CD14-positive monocyte (primary cell): Measurements from ENCODE around the gene MOXD1. TPM values are rescaled to one million over a fixed set of nuclear protein-coding genes. Genes with fewer than 3 reads are reported as not detected.

Source experiments
- DNase-seq, 3 donors: peaks; one replicate each; pipeline ENCODE4 v3.0.0-alpha.2; 2011 to 2022
- H2AFZ ChIP-seq: 2 replicates; pipeline ENCODE4 v1.6.0; 2012; ENCODE audit warnings: mild to moderate bottlenecking, low read depth, low read length, inconsistent platforms; ENCODE audit not compliant: insufficient read depth, poor library complexity, severe bottlenecking
- H3K27ac ChIP-seq, 2 donors: 1 replicate in 1 of 2; 2 replicates in 1 of 2; pipeline ENCODE4 v1.5.1; 2012 to 2013; ENCODE audit warnings: low read length in 2 of 2, control low read depth in 1 of 2, inconsistent platforms in 1 of 2, low read depth in 1 of 2, mild to moderate bottlenecking in 1 of 2
- H3K27me3 ChIP-seq, 2 donors: one replicate each; pipeline versions ENCODE4 v1.6.0 to v1.6.1; 2011 to 2013; ENCODE audit warnings: low read length in 2 of 2; ENCODE audit not compliant: control insufficient read depth in 2 of 2, insufficient read depth in 2 of 2
- H3K36me3 ChIP-seq, 2 donors: replicated peaks in 1 of 2; 1 replicate in 1 of 2; 2 replicates in 1 of 2; pipeline versions ENCODE4 v1.5.1 to v1.6.1; 2012 to 2013; ENCODE audit warnings: low read length in 2 of 2, control low read depth in 1 of 2, inconsistent platforms in 1 of 2, mild to moderate bottlenecking in 1 of 2; ENCODE audit not compliant: insufficient read depth in 2 of 2, control insufficient read depth in 1 of 2
- H3K4me1 ChIP-seq, 2 donors: 1 replicate in 1 of 2; 2 replicates in 1 of 2; pipeline versions ENCODE4 v1.5.1 to v1.6.1; 2012 to 2013; ENCODE audit warnings: low read length in 2 of 2, control low read depth in 1 of 2, inconsistent platforms in 1 of 2, mild to moderate bottlenecking in 1 of 2, moderate library complexity in 1 of 2; ENCODE audit not compliant: insufficient read depth in 2 of 2, control insufficient read depth in 1 of 2
- H3K4me2 ChIP-seq: replicated peaks from 2 replicates; pipeline ENCODE3; 2012; ENCODE audit warnings: low read length, moderate library complexity, mild to moderate bottlenecking; ENCODE audit not compliant: poor library complexity, severe bottlenecking; ENCODE audit errors: extremely low read depth
- H3K4me3 ChIP-seq, 3 experiments: fragments of 200-600 bp in 1 of 3; sonication (generic) in 1 of 3; replicated peaks in 1 of 3; 1 replicate in 2 of 3; 2 replicates in 1 of 3; pipeline ENCODE4 v1.5.1; 2011 to 2013; ENCODE audit warnings: low read length in 3 of 3, mild to moderate bottlenecking in 3 of 3, control low read depth in 2 of 3, low read depth in 2 of 3, inconsistent platforms in 1 of 3, moderate library complexity in 1 of 3
- H3K79me2 ChIP-seq: 2 replicates; pipeline ENCODE4 v1.6.0; 2012; ENCODE audit warnings: mild to moderate bottlenecking, control low read depth, inconsistent platforms, low read length, moderate library complexity; ENCODE audit not compliant: insufficient read depth
- H3K9ac ChIP-seq: 2 replicates; pipeline ENCODE4 v1.6.0; 2017; ENCODE audit warnings: low read length, mild to moderate bottlenecking; ENCODE audit not compliant: insufficient read depth, poor library complexity, severe bottlenecking
- H3K9me3 ChIP-seq, 2 donors: replicated peaks in 1 of 2; 1 replicate in 1 of 2; 2 replicates in 1 of 2; pipeline versions ENCODE4 v1.5.1 to v1.6.1; 2012 to 2013; ENCODE audit warnings: low read length in 2 of 2, control low read depth in 1 of 2; ENCODE audit not compliant: control insufficient read depth in 1 of 2, insufficient read depth in 1 of 2
- H4K20me1 ChIP-seq: 2 replicates; pipeline ENCODE4 v1.6.0; 2012; ENCODE audit warnings: mild to moderate bottlenecking, low read length, control low read depth, moderate library complexity; ENCODE audit not compliant: insufficient read depth
- H3K27ac Mint-ChIP-seq, 7 donors: one replicate each; pipeline ENCODE4 v1.8.0; 2020; ENCODE audit warnings: mild to moderate bottlenecking in 7 of 7, mixed read lengths in 7 of 7, moderate library complexity in 6 of 7, inconsistent platforms in 2 of 7
- H3K27me3 Mint-ChIP-seq, 3 donors: one replicate each; pipeline ENCODE4 v1.8.0; 2021 to 2022; ENCODE audit warnings: low read depth in 3 of 3, mild to moderate bottlenecking in 3 of 3, mixed read lengths in 3 of 3, moderate library complexity in 3 of 3, inconsistent platforms in 1 of 3
- H3K36me3 Mint-ChIP-seq, 2 donors: one replicate each; pipeline ENCODE4 v1.8.0; 2020; ENCODE audit warnings: mixed read lengths in 2 of 2, inconsistent platforms in 1 of 2, mild to moderate bottlenecking in 1 of 2
- H3K4me1 Mint-ChIP-seq: one replicate; pipeline ENCODE4 v1.8.0; 2020; ENCODE audit warnings: mild to moderate bottlenecking, mixed read lengths
- H3K4me3 Mint-ChIP-seq, 2 donors: one replicate each; pipeline ENCODE4 v1.8.0; 2020; ENCODE audit warnings: mild to moderate bottlenecking in 2 of 2, mixed read lengths in 2 of 2, moderate library complexity in 1 of 2
- H3K9me3 Mint-ChIP-seq, 7 donors: one replicate each; pipeline ENCODE4 v1.8.0; 2020 to 2022; ENCODE audit warnings: mixed read lengths in 7 of 7, mild to moderate bottlenecking in 6 of 7, moderate library complexity in 6 of 7, inconsistent platforms in 2 of 7
- CTCF ChIP-seq: fragments of 200-600 bp; IDR thresholded peaks from one replicate; pipeline ENCODE4 v1.8.0; 2022; ENCODE audit warnings: antibody characterized with exemption, mild to moderate bottlenecking
- WGBS: methylation state at CpG from one replicate; pipeline ENCODE4 v1.1.5; 2013; ENCODE audit warnings: missing lambda C conversion rate; ENCODE audit not compliant: insufficient coverage; 5-methylcytosine and 5-hydroxymethylcytosine counted together
- intact Hi-C, 2 donors: fragments of 100-400 bp; cut with micrococcal nuclease; formaldehyde crosslinking; loops; one replicate each; pipeline versions ENCODE4 v1.15.0 to v1.15.1; 2023
- polyA minus RNA-seq: library from RNA; depleted of rRNA, polyadenylated mRNA; stranded (reverse); fragments of >200 nt; gene quantifications from 2 replicates; pipeline ENCODE4 v1.2.3, GENCODE V29; 2012
- polyA plus RNA-seq, 3 donors: library from polyadenylated mRNA; depleted of rRNA in 1 of 3; unstranded in 2 of 3; stranded (reverse) in 1 of 3; fragments of 300-500 nt in 2 of 3; fragments of >200 nt in 1 of 3; fragmentation: Illumina TruSeq in 2 of 3; gene quantifications; 1 replicate in 2 of 3; 2 replicates in 1 of 3; pipeline ENCODE4 v1.2.3, GENCODE V29; 2012 to 2021
- total RNA-seq, 12 experiments: library from RNA in 1 of 12; stranded (reverse) in 1 of 12; fragments of 120-200 nt in 1 of 12; gene quantifications; one replicate each; pipeline ENCODE4 v1.2.4 and lab custom pipeline; 2013 to 2026; ENCODE audit warnings: mixed read lengths in 6 of 12, inconsistent platforms in 1 of 12

The MOXD1 gene
- total RNA-seq (2013): 0.06 TPM
- polyA plus RNA-seq (not detected), polyA minus RNA-seq (not detected in 2 replicates), total RNA-seq (lab: John Stamatoyannopoulos, UW) (0 to 3.0 (median 0.05) reads per million in 11 experiments)

- Histone ChIP-seq H3K4me1 (peaks cover 7 to 12% of the 10 kb centered on the region in 2 donors), H3K4me2 (peak within 1 kb of the TSS; percentile 59), H3K27me3 (peaks cover 61 to 86% of the 10 kb centered on the region in 2 donors), H4K20me1 (no peaks in the 10 kb centered on the region), H3K36me3 (no peaks in the 10 kb centered on the region), H3K4me3 (peak within 1 kb of the TSS in 1 of 3 experiments; percentile 42), H3K27ac (no peak within 1 kb of the TSS), H3K9ac (no peak within 1 kb of the TSS), H3K79me2 (no peaks in the 10 kb centered on the region), H2AFZ (no peak within 1 kb of the TSS), H3K9me3 (peaks cover 0 to 14% of the 10 kb centered on the region in 2 donors)
- 1% methylated on average over 87 of the region's 87 CpGs for WGBS
- no peak for TF ChIP-seq CTCF
- no peak within 1 kb of the TSS for H3K27ac Mint-ChIP-seq
- peaks cover 54 to 78% (median 66%) of the 10 kb centered on the region in 3 donors for H3K27me3 Mint-ChIP-seq
- peaks cover 0 to 14% (median 6%) of the 10 kb centered on the region in 7 donors for H3K9me3 Mint-ChIP-seq
- peak within 1 kb of the TSS; percentile 59 to 81 for H3K4me3 Mint-ChIP-seq
- peaks cover 9% of the 10 kb centered on the region for H3K4me1 Mint-ChIP-seq
- intact Hi-C loops: no loop called here
- DNase-seq: no peak
- H3K36me3 Mint-ChIP-seq: peaks cover 0 to 2% of the 10 kb centered on the region in 2 donors
Observed at GRCh38 chr6:132400883-132401617, at the start of gene MOXD1. Gene MOXD1, minus strand, starts transcription at chr6:132401475. Its CDS starts 49 bp downstream, at chr6:132401426.

- no peaks in the 10 kb centered on the region for H3K79me2 ChIP-seq
- peaks cover 27 to 33% of the 10 kb centered on the region in 2 donors for H3K36me3 Mint-ChIP-seq
- no peak overlapping the region for H3K4me2 ChIP-seq
- no peak for DNase-seq
- H3K27ac ChIP-seq: no peak overlapping the region
- peaks cover 16 to 39% of the 10 kb centered on the region in 2 donors for H3K36me3 ChIP-seq
- no peak overlapping the region for H3K4me3 ChIP-seq
- H3K4me1 Mint-ChIP-seq: peaks cover 2% of the 10 kb centered on the region
- H2AFZ ChIP-seq: no peak overlapping the region
- H3K4me1 ChIP-seq: no peaks in the 10 kb centered on the region
- no peak overlapping the region for H3K9ac ChIP-seq
- H3K9me3 ChIP-seq: peaks cover 7 to 14% of the 10 kb centered on the region in 2 donors
- intact Hi-C loops: no loop called here
- no peak overlapping the region for H3K4me3 Mint-ChIP-seq
- peaks cover 6% of the 10 kb centered on the region for H4K20me1 ChIP-seq
- no peak overlapping the region for H3K27ac Mint-ChIP-seq
- no peaks in the 10 kb centered on the region for H3K27me3 ChIP-seq
- WGBS: 97% methylated on average over 3 of the region's 5 CpGs
- no peak for TF ChIP-seq CTCF
- peaks cover 0 to 2% (median 0%) of the 10 kb centered on the region in 3 donors for H3K27me3 Mint-ChIP-seq
- H3K9me3 Mint-ChIP-seq: peaks cover 2 to 16% (median 12%) of the 10 kb centered on the region in 7 donors
Observed at GRCh38 chr6:132446855-132447241, 45.6 kb upstream of the MOXD1 start.
